ENCODE data around the gene COASY.

The COASY gene

GRCh38 chr17:42585353-42585752, 23.4 kb downstream of the COASY start:
- TF ChIP-seq CTCF (conservative IDR thresholded peaks at IDR 0.05; ENCODE audit: low read depth, low read length), result no peak
- H3K4me1 ChIP-seq (ENCODE audit: low read depth, poor library complexity, severe bottlenecking), result peaks cover 66% of the 10 kb centered on the region
- no peaks in the 10 kb centered on the region for H3K79me2 ChIP-seq (ENCODE audit: insufficient read depth, low read depth)
- peaks cover 5% of the 10 kb centered on the region; the same call in 1 of the 2 replicates for H3K36me3 ChIP-seq (ENCODE audit: insufficient read depth)
- H3K27ac ChIP-seq, result no peak overlapping the region
- H3K9ac ChIP-seq, result no peak overlapping the region
- no peak overlapping the region for H2AFZ ChIP-seq (ENCODE audit: low read depth)
- H4K20me1 ChIP-seq (ENCODE audit: insufficient read depth), result no peaks in the 10 kb centered on the region
- H3K27me3 ChIP-seq (ENCODE audit: insufficient read depth, low read depth), result no peaks in the 10 kb centered on the region
- H3K4me3 ChIP-seq (IDR thresholded peaks at IDR 0.05; ENCODE audit: insufficient read depth, low read depth, low read length), result no peak overlapping the region
- H3K4me2 ChIP-seq, result peak overlapping the region; percentile 44; the same call in 1 of the 2 replicates

GRCh38 chr17:42586514-42587230, 24.7 kb downstream of the COASY start:
- no peak for TF ChIP-seq CTCF (conservative IDR thresholded peaks at IDR 0.05; ENCODE audit: low read depth, low read length)
- H2AFZ ChIP-seq (ENCODE audit: low read depth), result no peak overlapping the region
- H3K79me2 ChIP-seq (ENCODE audit: insufficient read depth, low read depth), result no peaks in the 10 kb centered on the region
- H3K27ac ChIP-seq, result peak overlapping the region; percentile 36; the same call in 1 of the 2 replicates
- peaks cover 5% of the 10 kb centered on the region; the same call in 1 of the 2 replicates for H3K36me3 ChIP-seq (ENCODE audit: insufficient read depth)
- H3K9ac ChIP-seq, result no peak overlapping the region
- H4K20me1 ChIP-seq (ENCODE audit: insufficient read depth), result no peaks in the 10 kb centered on the region
- no peaks in the 10 kb centered on the region for H3K27me3 ChIP-seq (ENCODE audit: insufficient read depth, low read depth)
- H3K4me3 ChIP-seq (IDR thresholded peaks at IDR 0.05; ENCODE audit: insufficient read depth, low read depth, low read length), result no peak overlapping the region
- H3K4me2 ChIP-seq, result peak overlapping the region; percentile 44
- H3K4me1 ChIP-seq (ENCODE audit: low read depth, poor library complexity, severe bottlenecking), result peaks cover 52% of the 10 kb centered on the region

- Histone ChIP-seq H2AFZ (ENCODE audit: low read depth) (no peak overlapping the region), H3K27me3 (ENCODE audit: insufficient read depth, low read depth) (no peaks in the 10 kb centered on the region), H3K79me2 (ENCODE audit: insufficient read depth, low read depth) (peaks cover 9% of the 10 kb centered on the region; the same call in 1 of the 2 replicates), H4K20me1 (ENCODE audit: insufficient read depth) (no peaks in the 10 kb centered on the region), H3K4me2 (no peak overlapping the region), H3K27ac (no peak overlapping the region), H3K9ac (no peak overlapping the region), H3K4me1 (ENCODE audit: low read depth, poor library complexity, severe bottlenecking) (peaks cover 31% of the 10 kb centered on the region), H3K36me3 (ENCODE audit: insufficient read depth) (0 out of 2 replicates have a peak, but pooled peaks cover 4% of the 10 kb centered on the region), H3K4me3 (IDR thresholded peaks at IDR 0.05; ENCODE audit: insufficient read depth, low read depth, low read length) (no peak overlapping the region)
- no peak for TF ChIP-seq CTCF (conservative IDR thresholded peaks at IDR 0.05; ENCODE audit: low read depth, low read length)
Measured at GRCh38 chr17:42590886-42591285, 28.9 kb downstream of the COASY start.

GRCh38 chr17:42591411-42591810, 29.5 kb downstream of the COASY start:
- no peak overlapping the region for H3K4me2 ChIP-seq
- H3K27ac ChIP-seq, result no peak overlapping the region
- H2AFZ ChIP-seq (ENCODE audit: low read depth), result no peak overlapping the region
- H3K27me3 ChIP-seq (ENCODE audit: insufficient read depth, low read depth), result no peaks in the 10 kb centered on the region
- no peaks in the 10 kb centered on the region for H4K20me1 ChIP-seq (ENCODE audit: insufficient read depth)
- H3K79me2 ChIP-seq (ENCODE audit: insufficient read depth, low read depth), result peaks cover 9% of the 10 kb centered on the region; the same call in 1 of the 2 replicates
- no peak overlapping the region for H3K9ac ChIP-seq
- peaks cover 26% of the 10 kb centered on the region for H3K4me1 ChIP-seq (ENCODE audit: low read depth, poor library complexity, severe bottlenecking)
- TF ChIP-seq CTCF (conservative IDR thresholded peaks at IDR 0.05; ENCODE audit: low read depth, low read length), result no peak
- no peak overlapping the region for H3K4me3 ChIP-seq (IDR thresholded peaks at IDR 0.05; ENCODE audit: insufficient read depth, low read depth, low read length)
- H3K36me3 ChIP-seq (ENCODE audit: insufficient read depth), result 0 out of 2 replicates have a peak, but pooled peaks cover 4% of the 10 kb centered on the region

All from KMS-11 (cell line).